HUDEP-2 (cell line): ENCODE data around the gene RNF225.
"Not testable (repeated sequence)": the region's sequence is repeated elsewhere in the genome, so short reads cannot be mapped to it uniquely, and the experiment has no call there.

ENCODE experiments used
- DNase-seq, 76 experiments: peaks; one replicate each; lab custom pipeline; 2025; ENCODE audit not compliant: unreplicated experiment in 76 of 76; lab: John Stamatoyannopoulos, UW

RNF225 gene

DNA sequence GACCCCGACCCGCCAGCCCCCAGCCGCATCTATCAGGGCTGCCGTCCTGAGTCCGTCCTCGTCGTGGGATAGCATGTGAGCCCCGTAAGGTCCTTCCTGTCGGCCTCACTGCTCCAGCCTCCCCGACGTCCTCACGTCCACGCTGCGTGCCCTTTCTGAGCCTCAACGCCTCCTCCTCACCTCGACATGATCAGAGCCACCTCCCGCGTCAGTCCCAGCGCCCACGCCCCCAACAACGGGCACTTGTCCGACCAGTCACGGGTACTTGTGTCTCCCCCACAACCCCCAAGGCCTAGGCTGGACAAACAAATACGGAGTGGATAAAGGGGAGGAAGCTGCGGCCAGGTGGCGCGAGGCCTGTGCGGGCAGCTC, 33.6 kb upstream of the RNF225 start:
- peak in 68 of 76 experiments; percentile 22 to 97 (median 64) for DNase-seq

DNA sequence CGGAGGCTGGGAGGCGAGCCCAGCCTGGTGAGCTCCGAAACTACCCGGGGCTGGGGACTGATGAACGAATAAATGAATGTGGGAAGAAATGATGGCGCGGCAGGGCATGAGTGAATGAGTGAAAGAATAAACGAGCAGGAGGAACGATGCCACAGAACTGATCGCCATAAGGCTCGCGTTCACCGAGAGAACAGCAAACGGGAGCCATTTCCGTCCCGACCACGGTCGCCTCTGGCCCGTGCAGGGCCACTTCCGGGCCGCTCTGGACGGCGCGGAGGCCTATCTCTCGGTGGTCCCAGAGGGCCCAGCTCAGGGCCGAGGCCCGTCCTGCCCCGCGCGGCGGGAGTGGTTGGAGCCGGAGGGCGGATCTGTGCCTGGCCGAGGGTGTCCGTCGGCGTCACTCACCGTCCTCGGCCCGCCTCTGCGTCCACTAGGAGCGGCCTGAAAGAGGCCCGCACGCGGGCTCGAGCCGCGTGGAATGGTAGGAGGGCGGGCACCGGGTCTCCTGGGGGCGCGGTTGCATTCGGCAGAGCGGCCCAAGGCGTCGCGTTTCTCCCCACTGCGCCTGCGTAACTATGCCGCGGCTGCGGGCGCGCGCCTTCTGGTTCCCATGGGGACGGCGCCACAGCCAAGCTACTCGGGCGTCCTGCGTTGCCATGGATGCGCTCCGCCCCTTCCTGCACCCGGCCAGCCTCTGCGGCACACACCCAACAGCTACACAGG, 33.0 kb upstream of the RNF225 start, which contains the start of gene ZNF497:
TSS of gene ZNF497 (minus strand) at position 480 of the 723 bp plus-strand sequence. CDS start 5,116 bp downstream, outside the sequence.
- peak; percentile 62 to 100 (median 98) for DNase-seq

DNA sequence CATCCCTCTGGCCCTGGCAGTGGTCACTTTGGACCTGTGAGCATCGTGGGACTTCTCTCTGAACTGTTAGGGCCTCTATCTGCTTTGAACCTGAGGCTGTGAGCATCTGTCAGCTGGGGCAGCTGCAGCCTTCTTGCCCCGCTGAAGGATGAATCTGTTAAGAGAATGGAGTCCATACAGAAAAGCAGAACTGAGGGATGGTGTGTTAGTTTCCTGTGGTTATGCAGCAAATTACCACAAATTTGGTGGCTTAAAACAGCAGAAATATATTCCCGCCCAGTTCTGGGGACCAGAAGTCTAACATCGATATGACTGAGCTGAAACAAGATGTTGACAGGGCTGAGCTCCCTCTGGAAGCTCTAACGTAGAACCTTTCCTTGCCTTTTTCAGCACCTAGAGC, 31.3 kb upstream of the RNF225 start:
- no peak for DNase-seq

DNA sequence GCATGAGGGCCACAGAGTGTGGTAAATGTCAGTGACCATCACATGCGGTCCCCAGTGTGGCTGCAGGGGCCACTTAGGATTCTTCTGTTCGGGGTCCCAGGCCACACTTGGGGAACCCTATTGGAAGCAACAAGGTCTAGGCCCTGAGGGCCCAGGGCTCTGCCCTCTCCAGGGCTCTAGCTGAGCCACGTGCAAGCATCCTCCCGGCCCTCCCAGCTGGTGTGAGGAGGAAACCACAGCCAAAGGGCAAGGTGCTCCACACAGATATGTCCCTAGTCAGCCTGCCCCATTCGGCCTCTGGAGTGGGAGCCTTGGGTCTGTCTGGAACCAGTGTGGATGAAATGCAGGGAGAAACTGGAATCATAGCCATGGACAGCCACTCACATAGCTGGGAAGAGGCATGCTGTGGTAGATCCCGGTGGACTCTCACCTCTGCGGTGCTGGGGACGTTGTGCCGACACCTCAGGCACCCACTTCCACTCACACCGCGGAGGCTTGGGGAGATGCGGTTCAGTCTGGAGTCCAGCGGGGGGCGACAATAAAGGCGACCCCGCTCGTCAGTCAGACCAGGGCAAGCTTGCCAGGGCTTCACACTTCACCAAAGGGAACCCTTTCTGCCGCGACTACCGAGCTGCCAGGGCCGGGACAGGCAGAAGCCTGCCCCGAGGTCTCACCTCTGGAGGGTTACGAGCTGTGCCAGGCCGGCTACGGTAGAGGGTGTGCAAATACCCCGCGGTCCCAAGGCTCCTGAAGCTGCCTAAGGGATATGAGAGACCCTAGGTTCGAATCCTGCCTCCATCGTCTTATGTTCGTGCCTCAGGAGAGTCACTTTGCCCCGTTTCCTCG, 28.6 kb upstream of the RNF225 start:
- no peak for DNase-seq

DNA sequence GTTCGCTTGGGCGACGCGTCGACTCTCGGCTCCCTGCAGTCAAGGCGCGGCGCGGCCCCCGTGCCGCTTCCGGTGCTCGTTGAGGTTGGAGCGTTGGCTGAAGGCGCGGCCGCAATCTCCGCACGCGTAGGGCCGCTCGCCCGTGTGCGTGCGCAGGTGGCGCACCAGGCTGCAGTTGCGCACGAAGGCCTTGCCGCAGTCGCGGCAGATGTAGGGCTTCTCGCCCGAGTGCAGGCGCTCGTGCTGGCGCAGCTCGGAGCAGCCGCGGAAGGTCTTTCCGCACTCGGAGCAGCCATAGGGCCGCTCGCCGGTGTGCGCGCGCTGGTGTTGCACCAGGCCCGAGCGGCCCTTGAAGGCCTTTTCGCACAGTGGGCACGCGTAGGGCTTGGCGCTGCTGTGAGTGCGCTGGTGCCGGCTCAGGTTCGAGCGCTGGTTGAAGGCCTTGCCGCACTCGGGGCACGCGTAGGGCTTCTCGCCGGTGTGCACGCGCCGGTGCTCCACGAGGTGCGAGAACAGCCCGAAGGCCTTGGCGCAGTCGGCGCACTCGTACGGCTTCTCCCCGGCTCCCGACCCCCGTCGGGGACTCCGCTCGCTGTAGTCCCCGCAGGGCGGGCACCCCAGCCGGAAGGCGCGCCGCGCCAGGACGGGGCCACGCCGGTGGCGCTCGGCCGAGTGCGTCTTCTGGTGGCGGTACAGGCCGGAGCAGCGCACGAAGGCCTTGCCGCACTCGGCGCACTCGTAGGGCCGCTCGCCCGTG, 27.6 kb upstream of the RNF225 start:
- no peak for DNase-seq

DNA sequence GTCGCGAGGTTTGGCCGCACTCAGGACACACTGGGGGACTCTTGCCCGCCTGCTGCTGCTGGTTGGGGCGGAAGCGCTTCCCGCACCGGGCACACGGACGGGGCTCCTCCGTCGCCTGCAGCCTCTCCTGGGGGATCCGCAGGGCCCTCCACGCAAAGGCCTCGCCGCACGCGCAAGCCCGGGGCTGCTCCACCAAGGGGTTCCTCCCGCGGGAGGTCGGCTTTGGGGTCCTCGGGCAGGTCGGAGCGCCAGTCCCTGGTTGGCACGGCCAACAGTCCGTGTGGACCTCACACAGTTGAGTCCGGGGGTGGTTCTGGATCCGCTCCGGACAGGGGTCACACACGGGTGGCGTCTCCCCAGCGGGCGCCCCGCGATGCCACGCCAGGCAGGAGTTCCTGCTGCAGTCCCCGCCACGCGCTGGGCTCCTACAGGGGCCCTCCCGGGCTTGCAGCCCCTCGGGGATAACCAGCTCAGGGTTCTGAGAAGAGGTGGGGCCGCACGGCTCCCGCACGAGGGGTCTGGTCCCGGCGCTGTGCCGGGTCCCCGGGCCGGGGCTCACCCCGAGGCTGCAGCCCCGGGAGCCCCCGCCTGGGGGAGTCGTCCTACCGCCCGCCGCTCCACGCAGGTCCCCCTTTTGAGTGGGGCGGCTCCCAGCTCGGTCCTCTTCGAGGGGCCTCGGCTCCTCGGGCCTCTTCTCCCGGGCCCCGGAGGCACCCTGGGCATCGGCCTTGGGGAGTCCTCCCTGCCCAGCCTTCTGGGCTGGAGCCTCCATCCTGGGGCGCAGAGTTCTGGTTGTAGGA, 26.7 kb upstream of the RNF225 start:
- DNase-seq, result no peak

DNA sequence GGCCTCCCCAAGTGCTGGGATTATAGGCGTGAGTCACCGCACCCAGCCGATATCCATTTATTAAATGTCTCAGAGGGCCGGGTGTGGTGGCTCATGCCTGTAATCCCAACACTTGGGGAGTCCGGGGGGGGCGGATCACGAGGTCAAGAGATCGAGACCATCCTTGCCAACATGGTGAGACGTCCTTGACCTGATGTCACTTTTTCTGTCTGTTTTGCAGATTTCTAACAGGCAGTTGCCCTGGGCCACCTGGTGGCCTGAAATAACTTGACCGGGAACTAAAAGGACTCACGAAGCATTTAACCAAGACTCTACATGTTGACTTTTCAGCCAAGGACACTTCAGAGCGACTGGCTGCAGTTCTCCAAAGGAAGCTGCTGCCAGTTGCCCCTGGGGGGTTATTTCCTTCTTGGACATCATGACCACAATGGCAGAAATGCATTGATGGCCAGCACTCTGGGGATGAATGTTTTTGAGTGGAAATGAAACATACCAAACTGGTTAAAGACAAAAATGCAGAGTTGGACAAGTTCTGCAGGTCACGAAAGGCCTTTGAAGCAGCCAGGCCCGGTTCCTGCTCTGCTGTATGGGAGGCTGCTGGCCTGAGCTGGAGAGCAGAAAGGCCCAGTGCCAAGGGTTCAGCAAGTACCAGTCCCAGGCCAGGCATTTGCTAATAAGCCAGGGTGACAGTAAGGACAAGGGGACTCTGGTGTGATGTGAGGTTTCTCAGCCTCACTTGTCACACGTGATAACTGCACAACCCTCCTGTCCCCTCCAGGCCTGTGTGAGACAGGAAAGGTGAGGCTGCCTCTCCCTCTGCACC, 22.9 kb upstream of the RNF225 start:
- peak in 3 of 76 experiments; percentile 17 to 20 (median 19) for DNase-seq

DNA sequence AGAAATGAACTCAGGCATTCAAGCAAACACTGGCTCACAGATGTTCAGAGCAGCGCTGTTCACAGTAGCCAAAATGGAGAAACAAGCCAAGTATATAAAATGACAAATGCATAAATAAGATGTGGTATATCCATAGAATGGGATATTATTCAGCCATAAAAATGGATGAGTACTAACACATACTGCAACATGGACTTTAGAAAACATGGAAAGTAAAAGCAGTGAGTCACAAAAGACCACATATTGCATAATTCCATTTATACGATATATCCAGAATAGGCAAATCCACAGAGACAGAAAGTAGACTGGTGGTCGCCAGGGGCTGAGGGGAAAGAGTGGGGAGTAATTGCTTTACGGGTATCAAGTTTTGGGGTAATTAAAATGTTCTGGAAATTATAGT, 21.3 kb upstream of the RNF225 start:
- no peak for DNase-seq

DNA sequence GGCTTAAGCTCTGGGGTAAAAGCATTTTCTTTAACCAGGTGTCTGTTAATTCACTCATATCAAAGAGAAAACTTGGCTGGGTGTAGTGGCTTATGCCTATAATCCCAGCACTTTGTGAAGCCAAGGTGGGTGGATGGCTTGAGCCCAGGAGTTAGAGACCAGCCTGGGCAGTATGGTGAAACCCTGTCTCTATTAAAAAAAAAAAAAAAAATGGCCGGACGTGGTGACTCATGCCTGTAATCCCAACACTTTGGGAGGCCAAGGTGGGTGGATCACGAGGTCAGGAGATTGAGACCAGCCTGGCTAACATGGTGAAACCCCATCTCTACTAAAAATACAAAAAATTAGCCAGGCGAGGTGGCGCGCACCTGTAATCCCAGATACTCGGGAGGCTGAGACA, 18.7 kb upstream of the RNF225 start:
- not testable (repeated sequence) for DNase-seq

DNA sequence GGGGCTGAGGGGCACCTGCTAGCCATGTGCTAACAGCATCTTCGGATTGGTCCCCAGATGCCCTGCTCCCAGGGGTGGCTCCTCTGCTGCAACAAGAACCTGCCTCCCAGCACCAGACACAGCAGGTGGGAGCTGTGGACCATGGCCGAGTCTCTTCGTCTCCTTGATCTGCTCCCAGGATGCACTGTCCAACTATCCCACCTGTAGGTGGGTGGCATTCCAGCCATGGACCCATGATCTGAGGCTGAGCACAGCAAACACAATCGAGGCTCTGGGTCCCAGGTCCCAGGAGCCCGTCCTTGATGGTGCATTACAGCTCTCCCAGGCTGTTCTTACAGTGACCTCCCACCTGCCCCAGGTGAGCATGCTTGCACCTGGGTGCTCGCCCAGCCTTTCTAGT, 16.2 kb upstream of the RNF225 start:
- no peak for DNase-seq

DNA sequence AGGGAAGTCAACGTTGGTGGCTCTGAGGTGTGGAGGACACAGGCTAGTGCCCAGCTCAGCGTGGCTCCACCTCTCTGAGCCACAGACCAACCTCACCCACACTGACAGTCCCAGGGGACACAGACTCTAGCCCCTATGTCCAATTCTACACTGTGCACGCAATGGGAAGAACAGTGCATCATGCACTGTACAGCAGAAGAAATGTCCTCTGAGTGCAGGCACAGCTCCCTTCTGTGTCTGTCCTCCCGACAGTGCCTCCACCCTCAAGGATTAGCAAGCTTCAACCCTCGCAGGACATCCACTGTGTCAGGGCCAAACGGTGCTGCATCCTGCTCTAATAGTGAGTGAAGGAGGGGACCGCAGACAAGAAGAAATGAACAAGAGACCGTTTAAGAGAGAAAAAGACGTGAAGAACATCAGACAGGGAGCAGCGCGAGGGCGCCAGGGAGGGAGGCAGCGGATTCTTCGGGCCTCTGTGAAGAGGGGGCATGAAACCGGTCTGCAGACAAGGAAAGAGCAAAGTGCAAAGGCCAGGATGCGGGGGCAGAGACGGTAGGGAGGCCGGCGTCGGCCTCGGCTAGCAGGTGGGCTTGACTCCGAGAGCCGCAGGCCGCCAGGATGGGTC, 15.3 kb upstream of the RNF225 start:
- DNase-seq, result peak in 3 of 76 experiments; percentile 50 to 62 (median 53)

DNA sequence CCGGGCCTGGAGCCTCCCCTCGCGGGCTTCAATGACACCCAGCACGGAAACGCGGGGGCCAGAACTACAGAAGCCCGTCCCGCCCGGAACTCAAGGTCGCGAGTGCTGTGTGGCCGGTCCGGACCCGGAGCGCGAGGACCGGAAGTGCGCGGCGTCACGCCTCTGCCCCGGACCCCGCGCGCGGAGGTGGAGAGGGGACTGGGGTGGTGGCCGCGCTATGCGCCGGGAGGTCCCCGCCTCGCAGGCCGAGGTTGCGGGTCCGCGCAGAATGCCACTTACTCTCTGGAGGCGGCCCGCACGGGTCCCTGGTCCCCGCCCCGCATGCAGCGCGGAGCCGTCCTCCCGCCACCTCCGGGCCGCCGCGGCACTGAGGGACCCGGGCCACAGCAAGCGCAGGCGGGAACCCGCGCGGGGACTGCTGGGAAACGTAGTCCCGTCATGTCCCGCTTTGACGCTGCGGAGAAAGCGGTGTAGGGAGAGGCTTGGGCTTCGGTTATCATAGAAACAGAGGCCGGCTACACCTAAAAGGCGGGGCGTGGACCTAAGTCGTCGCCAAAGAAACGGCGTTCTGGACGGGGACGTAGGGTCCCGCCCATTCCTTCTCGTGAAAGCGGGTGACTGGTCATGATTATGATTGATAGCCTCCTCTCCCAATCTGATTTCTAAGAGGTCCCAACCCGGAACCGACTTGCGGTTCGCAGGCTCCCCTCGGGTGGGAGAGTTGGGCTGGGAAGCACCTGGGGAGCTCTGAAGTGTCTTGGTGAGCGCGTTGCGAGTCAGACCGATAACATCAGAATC, 14.6 kb upstream of the RNF225 start, which contains the start of gene ZNF837:
TSS of gene ZNF837 (minus strand) at position 369 of the 798 bp plus-strand sequence. CDS start 11,698 bp downstream, outside the sequence.
- peak; percentile 91 to 100 (median 100) for DNase-seq

DNA sequence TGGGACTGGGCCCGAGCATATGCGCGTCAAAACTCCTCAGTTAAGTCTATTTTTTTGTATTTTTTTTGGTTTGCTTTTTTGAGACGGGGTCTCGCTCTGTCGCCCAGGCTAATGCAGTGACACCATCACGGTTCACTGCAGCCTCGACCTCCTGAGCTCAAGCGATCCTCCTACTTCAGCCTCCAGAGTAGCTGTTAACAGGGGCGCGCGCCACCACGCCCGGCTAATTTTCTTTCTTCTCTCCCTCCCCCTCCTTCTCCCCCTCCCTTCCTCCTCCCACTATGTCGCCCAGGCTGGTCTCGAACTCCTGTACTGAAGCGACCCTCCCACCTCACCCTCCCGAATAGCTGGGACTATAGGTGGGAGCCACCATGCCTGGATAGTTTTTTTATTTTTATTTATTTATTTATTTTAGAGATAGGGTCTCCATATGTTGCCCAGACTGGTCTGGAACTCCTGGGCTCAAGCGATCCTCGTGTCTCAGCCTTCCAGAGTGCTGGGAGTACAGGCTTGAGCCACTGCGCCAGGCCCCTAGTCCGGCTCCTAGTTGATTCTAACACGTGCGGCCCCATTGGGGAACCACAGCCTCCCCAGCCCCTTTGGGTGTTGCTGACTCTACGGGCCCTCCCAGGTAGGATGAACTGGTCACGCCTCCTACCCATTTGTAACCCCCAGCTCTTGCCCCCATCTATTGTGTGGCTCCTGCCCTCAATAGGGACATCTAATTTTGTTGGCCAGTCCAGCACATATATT, 13.8 kb upstream of the RNF225 start:
- DNase-seq, result no peak

DNA sequence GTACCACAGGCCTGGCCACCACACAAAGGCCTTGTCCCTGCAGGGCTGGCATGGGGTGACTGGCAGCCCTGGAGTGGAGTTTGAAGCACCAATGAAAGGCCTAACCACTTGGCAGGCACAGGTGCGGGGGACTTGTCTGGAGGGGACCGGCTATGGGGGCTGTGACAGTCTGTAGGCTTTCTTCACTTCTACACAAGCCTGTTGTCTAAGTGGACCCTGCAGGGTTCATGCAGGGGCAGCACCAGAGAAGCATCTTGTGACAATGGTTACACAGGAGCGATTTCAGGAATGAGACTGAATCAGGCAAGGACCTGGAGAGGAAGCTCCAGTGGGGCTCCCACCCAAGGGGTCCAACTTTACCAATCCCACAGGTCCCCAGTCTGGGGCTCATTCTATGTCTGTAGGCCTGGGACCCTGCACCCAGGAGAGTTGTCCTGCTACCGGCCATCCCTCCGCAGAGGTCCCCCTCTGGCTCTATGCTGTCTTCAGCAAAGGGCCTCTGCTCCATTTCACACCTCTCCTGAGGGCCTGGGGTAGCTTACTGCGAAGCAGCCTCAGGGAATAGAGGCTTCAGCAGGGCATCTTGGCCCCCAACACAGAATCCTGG, 12.4 kb upstream of the RNF225 start:
- no peak for DNase-seq

DNA sequence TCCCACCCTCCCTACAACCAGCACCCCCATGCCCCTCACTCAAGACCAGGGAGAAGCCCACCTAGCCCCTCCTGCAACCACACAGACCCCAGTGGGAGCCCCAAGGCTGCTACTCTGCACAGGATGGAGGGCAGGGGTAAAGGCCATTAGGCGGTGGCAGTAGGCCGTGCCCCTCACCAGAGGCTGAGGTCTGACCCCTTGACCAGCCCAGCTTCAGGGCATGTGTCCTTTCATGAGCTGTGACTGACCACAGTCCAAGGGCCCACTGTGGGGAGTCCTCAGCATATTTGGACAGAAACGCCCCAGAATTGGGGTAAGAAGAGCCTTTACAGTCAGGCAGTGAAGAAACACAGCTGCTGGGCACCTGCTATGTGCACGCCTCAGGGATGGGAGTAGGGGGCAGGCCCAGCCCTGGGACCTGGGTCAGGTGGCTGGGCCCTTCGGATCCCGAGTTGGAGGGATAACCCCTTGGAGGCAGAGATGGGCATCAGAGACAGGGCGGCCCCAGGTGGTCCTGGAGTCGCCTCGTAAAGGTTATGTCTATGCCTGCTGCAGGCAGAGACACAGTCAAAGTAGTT, 10.1 kb upstream of the RNF225 start:
- DNase-seq, result peak in 1 of 76 experiments; percentile 37

DNA sequence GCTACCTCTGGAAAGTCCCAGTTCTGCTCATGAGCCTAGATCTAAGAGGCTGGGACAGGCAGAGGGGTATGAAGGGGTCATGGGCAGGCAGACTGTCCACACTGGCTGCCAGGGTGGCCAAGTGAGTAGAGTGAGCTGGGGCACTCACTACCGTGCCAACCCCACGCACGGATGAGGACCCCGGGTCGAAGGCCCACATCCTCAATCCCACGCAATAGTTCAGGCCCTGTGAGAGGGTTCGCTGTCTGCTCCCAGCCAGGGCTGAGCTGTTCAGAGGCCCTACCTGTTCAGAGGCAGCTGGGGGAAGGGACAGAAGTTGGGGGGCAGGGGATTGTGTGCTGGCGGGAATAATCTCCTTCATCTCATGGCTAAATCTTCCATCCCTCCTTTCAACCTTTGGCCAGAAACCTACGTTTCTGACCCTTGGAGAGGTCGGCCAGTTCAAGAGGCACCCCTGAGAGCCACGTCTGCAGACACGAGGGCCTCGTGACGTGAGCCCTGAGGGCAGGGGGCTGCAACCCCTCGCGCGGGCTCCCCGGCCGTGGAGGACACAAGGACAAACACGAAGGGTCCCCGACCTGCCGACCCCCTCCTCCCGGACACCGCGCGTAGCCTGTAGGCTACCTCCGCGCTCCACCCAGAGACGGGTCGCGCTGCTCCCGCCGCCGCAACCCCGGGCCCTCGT, 9.4 kb upstream of the RNF225 start:
- DNase-seq, result peak in 10 of 76 experiments; percentile 22 to 79 (median 50)
